ENCODE measurements around the gene GALNTL6. TPM values are rescaled to one million over a fixed set of nuclear protein-coding genes. Genes with fewer than 3 reads are reported as not detected.
"Not testable (repeated sequence)": the region's sequence is repeated elsewhere in the genome, so short reads cannot be mapped to it uniquely, and the experiment has no call there.

GALNTL6 gene
- total and polyA plus RNA-seq, 8 donors: 0.15 to 0.87 (median 0.58) TPM; not detected in 3

- intact Hi-C loops (cut with DNase I; ENCODE audit: low total_unique reads): no loop called here
- TF ChIP-seq POLR2AphosphoS5 (IDR thresholded peaks at IDR 0.05) (no peak), EP300 (IDR thresholded peaks at IDR 0.05) (no peak), CTCF (IDR thresholded peaks at IDR 0.05) (no peak), POLR2A (IDR thresholded peaks at IDR 0.05) (no peak)
- DNase-seq: no peak
Observed at GRCh38 chr4:172953896-172954568, 1140.8 kb downstream of the GALNTL6 start.

GRCh38 chr4:172956340-172956739 is 1143.1 kb downstream of the GALNTL6 start:
- DNase-seq; H3K36me3 ChIP-seq; H3K4me1 ChIP-seq; H3K4me3 ChIP-seq; H3K27me3 ChIP-seq; H3K9me3 ChIP-seq; H3K27ac ChIP-seq; intact Hi-C loops (cut with DNase I; ENCODE audit: low total_unique reads): not testable (repeated sequence)
- 83 to 90% (median 88%) methylated on average over 3 of the region's 3 CpGs for WGBS, 5 donors

More at GRCh38 chr4:172953896-172954568, 1140.8 kb downstream of the GALNTL6 start:
- Histone ChIP-seq H3K9me3 (no peaks in the 10 kb centered on the region), H3K36me3 (no peaks in the 10 kb centered on the region), H3K4me1 (no peaks in the 10 kb centered on the region), H3K4me3 (no peak overlapping the region), H3K27me3 (no peaks in the 10 kb centered on the region), H3K27ac (no peak overlapping the region)
- 67 to 84% (median 76%) methylated on average over 5 of the region's 5 CpGs for WGBS, 5 donors

GRCh38 chr4:172957216-172957615 is 1144.0 kb downstream of the GALNTL6 start:
- TF ChIP-seq POLR2AphosphoS5 (IDR thresholded peaks at IDR 0.05): no peak
- TF ChIP-seq POLR2A (IDR thresholded peaks at IDR 0.05): no peak
- no peak for TF ChIP-seq CTCF (IDR thresholded peaks at IDR 0.05)
- no peak for TF ChIP-seq EP300 (IDR thresholded peaks at IDR 0.05)
- H3K4me1 ChIP-seq: peaks cover 0 to 6% (median 3%) of the 10 kb centered on the region in 4 donors
- no peaks in the 10 kb centered on the region for H3K9me3 ChIP-seq
- no peak overlapping the region for H3K4me3 ChIP-seq
- DNase-seq: no peak
- H3K36me3 ChIP-seq: no peaks in the 10 kb centered on the region
- H3K27ac ChIP-seq: no peak overlapping the region
- intact Hi-C loops (cut with DNase I; ENCODE audit: low total_unique reads): no loop called here
- 60 to 77% (median 68%) methylated on average over 4 of the region's 4 CpGs for WGBS, 5 donors
- no peaks in the 10 kb centered on the region for H3K27me3 ChIP-seq

GRCh38 chr4:172962564-172963353 is 1149.6 kb downstream of the GALNTL6 start:
- 17 to 40% (median 25%) methylated on average over 10 of the region's 10 CpGs for WGBS, 5 donors
- intact Hi-C loops (cut with DNase I; ENCODE audit: low total_unique reads): no loop called here
- H3K27me3 ChIP-seq: no peaks in the 10 kb centered on the region
- peak overlapping the region; percentile 68 to 87 (median 72) for H3K27ac ChIP-seq
- no peaks in the 10 kb centered on the region for H3K36me3 ChIP-seq
- H3K4me1 ChIP-seq: peaks cover 8 to 37% (median 25%) of the 10 kb centered on the region in 4 donors
- peak; percentile 68 to 78 for DNase-seq
- H3K4me3 ChIP-seq: peak overlapping the region in 1 of 4 donors; percentile 28
- no peaks in the 10 kb centered on the region for H3K9me3 ChIP-seq
- TF ChIP-seq EP300 (IDR thresholded peaks at IDR 0.05) (peak; percentile 71), POLR2AphosphoS5 (IDR thresholded peaks at IDR 0.05) (peak; percentile 64 to 89 (median 83)), CTCF (IDR thresholded peaks at IDR 0.05) (no peak)

All from stomach (tissue), 9 donors.